Spleen (tissue), 7 donors: Measurements from ENCODE around the gene SYT3.

Experiments used
- CTCF ChIP-seq, 11 experiments: fragments of 200-600 bp in 7 of 11; fragments of 450-650 bp in 4 of 11; sonication (generic) in 4 of 11; IDR thresholded peaks in 8 of 11; conservative IDR thresholded peaks in 3 of 11; 1 replicate in 7 of 11; 2 replicates in 4 of 11; pipeline versions ENCODE4 v1.4.0 to v1.8.0; 2016 to 2021; ENCODE audit warnings: antibody characterized with exemption in 11 of 11, inconsistent platforms in 4 of 11, mild to moderate bottlenecking in 1 of 11
- POLR2AphosphoS5 ChIP-seq, 3 donors: sonication (generic); formaldehyde crosslinking; IDR thresholded peaks; one replicate each; pipeline ENCODE4 v1.5.1; 2017; ENCODE audit warnings: antibody characterized with exemption in 3 of 3
- donor health status: DM: no; HTN: no; CAD: no; lungs with moderate emphysema.
- donor health status: DM: no; HTN: no; CAD: no.
- donor health status: DM: no; HTN: no; CAD: no.

GRCh38 chr19:50602935-50603334 is 36.7 kb downstream of the SYT3 start:
- no peak for TF ChIP-seq CTCF (IDR thresholded peaks at IDR 0.05 in 8 of 11, conservative IDR thresholded peaks at IDR 0.05 in 3 of 11)
- no peak for TF ChIP-seq POLR2AphosphoS5 (IDR thresholded peaks at IDR 0.05)
